ENCODE data around the gene SIK3.

DNA sequence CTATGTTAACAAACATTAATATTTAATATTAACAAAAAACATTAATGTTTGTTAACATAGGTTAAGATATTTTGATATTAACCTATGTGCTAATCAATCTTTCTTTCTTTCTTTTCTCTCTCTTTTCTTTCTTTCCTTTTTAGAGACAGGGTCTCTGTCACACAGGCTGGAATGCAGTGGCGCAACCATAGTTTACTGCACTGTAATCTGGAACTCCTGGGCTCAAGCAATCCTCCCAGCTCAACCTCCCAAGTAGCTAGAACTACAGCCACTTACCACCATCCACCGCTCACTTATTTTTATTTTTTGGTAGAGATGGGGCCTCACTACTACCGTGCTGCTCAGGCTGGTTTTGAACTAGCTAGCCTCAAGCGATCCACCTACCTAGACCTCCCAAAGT is 13.2 kb downstream of the SIK3 start:
- TF ChIP-seq TAF1 (IDR thresholded peaks at IDR 0.05; ENCODE audit: borderline replicate concordance, insufficient read depth, low read length) (no peak), POLR2AphosphoS5 (IDR thresholded peaks at IDR 0.05; ENCODE audit: low read depth, low read length) (no peak), FOXP2 (optimal IDR thresholded peaks at IDR 0.05; ENCODE audit: borderline replicate concordance, extremely low read depth, extremely low read length, insufficient read depth) (no peak), SIN3A (IDR thresholded peaks at IDR 0.05; ENCODE audit: borderline replicate concordance, insufficient read depth, low read length) (no peak)
- TF ChIP-seq, protein P1, sequence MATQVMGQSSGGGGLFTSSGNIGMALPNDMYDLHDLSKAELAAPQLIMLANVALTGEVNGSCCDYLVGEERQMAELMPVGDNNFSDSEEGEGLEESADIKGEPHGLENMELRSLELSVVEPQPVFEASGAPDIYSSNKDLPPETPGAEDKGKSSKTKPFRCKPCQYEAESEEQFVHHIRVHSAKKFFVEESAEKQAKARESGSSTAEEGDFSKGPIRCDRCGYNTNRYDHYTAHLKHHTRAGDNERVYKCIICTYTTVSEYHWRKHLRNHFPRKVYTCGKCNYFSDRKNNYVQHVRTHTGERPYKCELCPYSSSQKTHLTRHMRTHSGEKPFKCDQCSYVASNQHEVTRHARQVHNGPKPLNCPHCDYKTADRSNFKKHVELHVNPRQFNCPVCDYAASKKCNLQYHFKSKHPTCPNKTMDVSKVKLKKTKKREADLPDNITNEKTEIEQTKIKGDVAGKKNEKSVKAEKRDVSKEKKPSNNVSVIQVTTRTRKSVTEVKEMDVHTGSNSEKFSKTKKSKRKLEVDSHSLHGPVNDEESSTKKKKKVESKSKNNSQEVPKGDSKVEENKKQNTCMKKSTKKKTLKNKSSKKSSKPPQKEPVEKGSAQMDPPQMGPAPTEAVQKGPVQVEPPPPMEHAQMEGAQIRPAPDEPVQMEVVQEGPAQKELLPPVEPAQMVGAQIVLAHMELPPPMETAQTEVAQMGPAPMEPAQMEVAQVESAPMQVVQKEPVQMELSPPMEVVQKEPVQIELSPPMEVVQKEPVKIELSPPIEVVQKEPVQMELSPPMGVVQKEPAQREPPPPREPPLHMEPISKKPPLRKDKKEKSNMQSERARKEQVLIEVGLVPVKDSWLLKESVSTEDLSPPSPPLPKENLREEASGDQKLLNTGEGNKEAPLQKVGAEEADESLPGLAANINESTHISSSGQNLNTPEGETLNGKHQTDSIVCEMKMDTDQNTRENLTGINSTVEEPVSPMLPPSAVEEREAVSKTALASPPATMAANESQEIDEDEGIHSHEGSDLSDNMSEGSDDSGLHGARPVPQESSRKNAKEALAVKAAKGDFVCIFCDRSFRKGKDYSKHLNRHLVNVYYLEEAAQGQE (IDR thresholded peaks at IDR 0.05; ENCODE audit: insufficient read depth in 1 of 2, low read depth in 2 of 2, low read length in 2 of 2): no peak
